ENCODE measurements around the gene CES1.
"Not testable (repeated sequence)": the region's sequence is repeated elsewhere in the genome, so short reads cannot be mapped to it uniquely, and the experiment has no call there.

CES1 gene

GRCh38 chr16:55829232-55829631, 3.7 kb downstream of the CES1 start:
- DNase-seq: not testable (repeated sequence)

DNA sequence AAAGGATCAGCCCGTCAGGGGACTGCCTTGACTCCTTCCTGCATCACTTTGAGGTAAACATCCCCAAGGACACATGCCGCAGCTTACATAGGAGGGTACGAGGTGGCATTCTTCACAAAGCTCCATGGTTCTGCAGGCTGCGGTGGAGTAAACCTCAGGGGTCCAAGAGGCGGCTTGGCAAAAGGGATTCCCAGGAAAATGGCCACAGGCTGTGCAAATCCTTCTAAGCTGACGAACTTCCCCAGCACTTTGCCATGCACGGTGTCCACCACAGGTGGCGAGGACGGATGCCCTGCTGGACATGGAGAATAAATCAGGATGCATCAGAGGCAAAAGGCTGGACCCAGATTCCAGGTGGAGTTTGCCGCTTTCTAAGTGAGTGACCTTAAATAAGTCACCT, 4.2 kb downstream of the CES1 start:
- no peak for DNase-seq

- no peak for DNase-seq
Observed at GRCh38 chr16:55825115-55825728, 7.7 kb downstream of the CES1 start.

DNA sequence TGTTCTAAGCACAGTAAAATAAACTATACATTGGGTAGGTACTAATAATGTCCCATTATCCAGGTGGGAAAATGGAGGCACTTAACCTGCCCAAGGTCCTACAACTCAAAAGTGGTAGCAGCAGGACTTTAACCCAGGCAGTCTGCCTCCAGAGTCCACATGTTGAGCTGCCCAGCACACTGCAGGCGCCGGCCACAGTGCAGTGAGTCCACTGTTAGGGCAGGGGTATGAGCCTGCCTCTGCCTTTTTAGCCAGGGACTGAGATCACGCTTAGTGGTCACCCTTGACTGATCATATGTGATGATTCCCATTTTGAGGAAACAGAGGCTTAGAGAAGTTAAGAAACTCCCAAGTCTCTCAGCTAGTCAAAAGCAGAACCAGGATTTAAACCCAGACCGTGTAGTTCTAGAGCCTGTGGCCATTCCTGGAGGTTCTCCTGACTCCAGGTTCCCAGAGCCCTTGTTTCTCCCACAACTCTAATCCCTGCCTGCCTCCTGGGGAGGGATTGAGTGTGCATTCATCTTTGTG, 8.4 kb downstream of the CES1 start:
- no peak for DNase-seq

- no peak for DNase-seq
Observed at GRCh38 chr16:55822280-55822810, 10.6 kb downstream of the CES1 start.

GRCh38 chr16:55821210-55821609, 11.7 kb downstream of the CES1 start:
- DNase-seq: no peak

GRCh38 chr16:55820615-55821014, 12.3 kb downstream of the CES1 start:
- DNase-seq: no peak

DNA sequence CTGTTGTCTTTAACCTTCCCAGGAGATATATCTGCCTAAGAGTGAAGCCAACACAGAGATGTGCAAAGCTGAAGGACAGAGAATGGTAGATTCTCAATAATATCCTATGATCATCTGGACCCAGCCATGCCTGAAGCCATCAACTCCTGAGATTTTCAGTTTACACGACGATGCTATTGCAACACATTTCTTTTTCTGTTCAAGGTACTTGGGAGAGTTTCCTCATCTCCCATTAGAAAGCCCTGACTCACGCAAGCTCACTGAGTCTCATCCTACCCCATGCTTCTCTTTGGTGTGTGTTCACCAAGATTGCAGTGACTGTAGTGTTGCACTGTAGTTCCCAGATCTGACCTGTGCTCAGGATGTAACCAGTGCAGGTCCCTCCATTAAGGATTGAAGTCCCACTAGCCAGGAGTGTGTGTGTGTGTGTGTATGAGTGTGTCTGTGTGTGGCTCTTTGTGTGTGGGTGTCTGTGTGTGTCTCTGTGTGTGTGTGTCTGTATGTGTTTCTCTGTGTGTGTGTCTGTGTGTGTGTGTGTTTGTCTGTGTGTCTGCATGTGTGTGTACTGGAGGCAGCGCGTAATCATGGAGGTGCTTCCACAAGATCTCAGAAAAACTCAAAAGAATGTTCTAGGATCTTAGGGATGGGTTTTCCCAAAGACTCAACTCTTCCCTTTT, 15.5 kb downstream of the CES1 start:
- DNase-seq: no peak

GRCh38 chr16:55816222-55816621, 16.7 kb downstream of the CES1 start:
- DNase-seq: not testable (repeated sequence)

- no peak for DNase-seq
Observed at GRCh38 chr16:55815320-55815719, 17.6 kb downstream of the CES1 start.

GRCh38 chr16:55814174-55814573, 18.7 kb downstream of the CES1 start:
- not testable (repeated sequence) for DNase-seq

DNA sequence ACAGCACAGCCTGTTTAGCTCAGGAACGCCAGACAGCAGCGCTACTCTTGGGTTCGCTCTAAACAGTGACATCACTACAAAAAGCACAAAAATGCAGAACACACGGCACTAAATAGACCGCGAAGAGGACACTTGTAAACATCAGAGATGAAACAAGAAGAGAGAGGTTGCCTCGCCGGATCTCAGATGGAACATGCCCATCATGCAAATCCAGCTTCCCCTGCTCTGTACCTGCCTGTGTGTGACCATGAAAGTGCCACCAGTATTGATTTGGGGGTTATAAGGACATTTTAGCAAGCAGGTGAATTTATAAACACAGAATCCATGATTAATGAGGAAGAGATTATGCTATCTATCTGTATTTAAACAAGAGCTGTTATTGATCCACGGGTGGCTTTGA, 19.2 kb downstream of the CES1 start:
- not testable (repeated sequence) for DNase-seq

DNA sequence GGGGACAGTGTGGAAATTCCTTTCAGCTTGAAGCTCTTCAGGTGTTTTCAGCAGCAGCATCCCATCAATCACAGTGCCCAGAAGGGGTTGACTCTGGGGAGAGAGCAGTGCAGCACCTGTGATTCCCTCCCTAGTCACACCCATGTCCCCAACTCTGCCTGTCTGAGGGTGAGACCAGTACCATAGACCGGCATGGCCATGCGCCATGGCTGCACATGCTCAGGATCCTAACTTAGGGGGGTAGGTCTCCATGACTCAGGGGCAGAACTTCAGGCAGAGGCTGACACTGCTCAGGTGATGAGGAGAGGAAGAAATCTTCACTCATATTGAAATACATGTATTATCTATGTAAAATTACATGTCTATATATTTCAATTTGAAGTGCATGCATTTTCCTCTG, 19.9 kb downstream of the CES1 start:
- DNase-seq: no peak

GRCh38 chr16:55811811-55812210, 21.1 kb downstream of the CES1 start:
- DNase-seq: no peak

- no peak for DNase-seq
Observed at GRCh38 chr16:55810451-55810961, 22.4 kb downstream of the CES1 start.

DNA sequence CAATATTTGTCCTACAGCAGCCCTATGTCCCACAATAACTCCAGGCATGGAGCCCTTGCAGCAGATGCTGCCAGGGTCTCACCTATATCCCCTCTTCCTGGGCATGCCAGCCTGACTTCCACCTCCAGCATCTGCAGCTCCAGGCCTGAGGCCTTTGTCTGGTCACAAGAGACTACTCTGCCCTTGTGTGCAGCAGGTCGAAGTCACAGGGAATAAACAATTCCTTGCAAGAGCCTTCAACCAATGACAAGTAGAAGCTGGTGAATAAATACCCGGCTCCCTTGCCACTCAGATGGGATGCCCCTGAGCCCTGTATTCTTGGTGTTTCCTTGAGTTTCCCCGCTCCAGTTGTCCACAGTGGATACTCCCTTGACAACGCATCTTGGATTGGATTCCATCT, 23.0 kb downstream of the CES1 start:
- DNase-seq: no peak

DNA sequence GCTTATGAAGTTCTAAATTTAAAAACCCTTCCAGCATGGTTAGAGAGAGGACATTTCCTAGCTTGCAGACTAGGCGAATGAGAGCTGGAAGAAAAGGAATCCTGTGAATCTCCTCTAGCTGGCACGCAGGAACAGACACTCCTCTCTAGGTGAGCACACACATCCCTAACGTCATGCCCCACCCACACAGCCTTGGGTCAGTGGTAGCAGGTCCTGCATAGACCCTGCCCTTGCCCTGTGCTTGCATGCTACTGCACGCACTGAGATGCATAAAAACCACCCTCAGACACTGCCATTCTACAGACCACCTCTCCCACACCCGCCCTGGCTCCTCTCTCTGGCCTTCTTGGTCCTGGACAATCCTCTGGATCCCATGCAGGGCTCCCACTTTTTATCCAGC, 23.5 kb downstream of the CES1 start:
- DNase-seq: no peak

DNA sequence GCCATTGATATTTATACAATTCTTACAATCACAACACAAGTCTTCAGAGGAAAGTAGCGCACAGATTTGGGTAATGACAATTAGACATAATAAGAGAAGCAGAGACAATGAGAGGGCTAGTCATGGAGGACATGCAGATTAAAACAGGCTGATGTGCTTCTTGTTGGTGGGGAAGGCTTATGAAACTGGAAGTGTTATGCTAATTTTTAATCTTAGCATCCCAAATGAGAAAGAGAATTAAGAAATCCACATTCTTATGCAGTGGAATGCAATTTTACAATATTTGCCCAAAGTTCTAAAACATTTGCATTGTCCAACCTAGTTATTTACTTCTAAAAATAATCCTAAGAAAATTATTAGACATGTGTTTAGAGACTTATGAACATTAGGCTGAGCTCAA, 24.6 kb downstream of the CES1 start:
- not testable (repeated sequence) for DNase-seq

GRCh38 chr16:55805104-55805503, 27.8 kb downstream of the CES1 start:
- DNase-seq: not testable (repeated sequence)

DNA sequence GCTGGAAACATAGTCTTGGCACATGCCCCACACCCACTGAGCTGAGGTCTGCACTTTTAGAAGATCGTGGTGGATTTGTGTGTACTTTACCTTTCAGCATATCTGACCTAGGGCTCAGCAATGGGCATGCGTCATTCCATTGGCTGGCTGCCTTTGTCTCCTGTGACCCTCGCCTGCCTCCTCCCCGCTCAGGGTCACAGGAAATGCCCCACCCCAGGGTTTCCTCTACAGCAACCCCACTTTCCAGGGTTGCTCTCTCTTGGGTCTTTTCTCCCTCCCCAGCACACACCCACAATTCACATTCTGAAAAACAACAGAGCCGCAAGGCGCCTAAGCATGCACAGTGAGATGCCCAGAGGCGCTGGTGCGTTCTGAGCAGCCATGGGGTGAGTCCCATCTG, 29.2 kb downstream of the CES1 start:
- DNase-seq: not testable (repeated sequence)

DNA sequence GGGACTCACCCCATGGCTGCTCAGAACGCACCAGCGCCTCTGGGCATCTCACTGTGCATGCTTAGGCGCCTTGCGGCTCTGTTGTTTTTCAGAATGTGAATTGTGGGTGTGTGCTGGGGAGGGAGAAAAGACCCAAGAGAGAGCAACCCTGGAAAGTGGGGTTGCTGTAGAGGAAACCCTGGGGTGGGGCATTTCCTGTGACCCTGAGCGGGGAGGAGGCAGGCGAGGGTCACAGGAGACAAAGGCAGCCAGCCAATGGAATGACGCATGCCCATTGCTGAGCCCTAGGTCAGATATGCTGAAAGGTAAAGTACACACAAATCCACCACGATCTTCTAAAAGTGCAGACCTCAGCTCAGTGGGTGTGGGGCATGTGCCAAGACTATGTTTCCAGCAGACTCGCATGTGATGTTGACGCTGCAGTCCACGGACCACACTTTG, 39.9 kb downstream of the CES1 start:
- not testable (repeated sequence) for DNase-seq

DNA sequence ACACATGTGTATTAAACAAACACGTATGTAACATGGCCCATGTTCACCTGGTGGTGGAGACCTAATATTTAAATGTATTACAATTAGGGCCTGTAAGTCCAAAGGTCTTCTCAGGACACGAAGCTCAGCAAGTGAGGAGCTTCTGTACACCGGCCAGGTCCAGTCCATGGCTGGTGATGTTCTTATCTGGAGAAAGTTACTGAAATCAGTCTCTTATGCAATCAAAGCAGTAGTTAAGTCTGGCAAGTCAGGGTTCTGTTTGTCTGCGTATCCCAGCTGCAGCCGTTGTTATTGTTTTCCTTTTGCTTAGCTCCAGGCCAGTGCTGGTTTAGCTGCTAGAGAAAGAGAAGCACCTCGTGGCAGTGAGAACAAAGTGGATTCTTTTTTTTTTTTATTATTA, 41.4 kb downstream of the CES1 start:
- not testable (repeated sequence) for DNase-seq

GRCh38 chr16:55790240-55790639, 42.7 kb downstream of the CES1 start:
- DNase-seq: not testable (repeated sequence)

DNA sequence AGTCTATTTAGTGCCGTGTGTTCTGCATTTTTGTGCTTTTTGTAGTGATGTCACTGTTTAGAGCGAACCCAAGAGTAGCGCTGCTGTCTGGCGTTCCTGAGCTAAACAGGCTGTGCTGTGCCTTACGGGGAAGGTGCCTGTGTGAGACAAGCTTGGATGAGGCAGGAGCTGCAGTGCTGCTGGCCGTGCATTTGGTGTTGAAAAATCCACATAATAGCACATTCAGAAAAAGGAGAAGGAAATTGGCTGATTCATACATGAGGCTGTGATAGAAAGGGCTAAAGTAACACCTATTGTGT, 50.2 kb downstream of the CES1 start:
- DNase-seq: not testable (repeated sequence)
